ENCODE measurements around the gene PACS1.

PACS1 gene

GRCh38 chr11:66142370-66143263 is 72.5 kb downstream of the PACS1 start:
- DNase-seq (ENCODE audit: low read depth) = peak; percentile 62

- DNase-seq (ENCODE audit: low read depth) = no peak
Measured at GRCh38 chr11:66143264-66143566, 73.1 kb downstream of the PACS1 start.

DNA sequence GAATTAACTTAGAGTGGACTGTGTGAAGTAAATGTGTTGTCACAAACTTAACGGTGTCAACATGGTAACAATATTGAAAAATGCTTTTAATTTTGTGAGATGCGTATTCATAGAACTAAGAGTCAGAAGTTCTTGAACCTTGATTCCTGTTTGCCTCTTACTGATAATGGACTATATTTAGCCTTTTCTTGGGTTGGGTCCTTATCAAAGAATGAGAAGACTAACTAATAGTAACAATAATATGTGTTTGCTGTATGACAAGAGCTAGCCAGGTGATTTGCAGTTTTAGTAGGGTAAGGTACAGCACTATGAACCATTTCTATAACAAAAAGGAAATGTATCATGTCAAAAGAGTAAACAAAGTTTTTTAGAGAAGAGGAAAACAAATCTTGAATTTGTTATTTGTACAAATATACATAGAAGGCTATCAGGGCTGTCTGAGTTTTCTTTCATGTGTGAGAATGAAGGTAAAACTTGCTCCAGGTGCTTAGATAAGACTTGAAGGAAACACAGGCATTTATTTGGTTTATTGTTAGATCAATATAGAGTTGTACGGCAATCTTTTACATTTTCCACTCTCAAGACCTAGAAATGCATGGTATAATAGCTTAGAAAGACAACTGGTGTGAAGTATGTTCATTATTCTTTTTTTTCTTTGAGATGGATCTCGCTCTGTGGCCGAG is 74.1 kb downstream of the PACS1 start:
- DNase-seq (ENCODE audit: low read depth) = no peak

- DNase-seq (ENCODE audit: low read depth) = no peak
Measured at GRCh38 chr11:66146074-66146473, 76.0 kb downstream of the PACS1 start.

DNA sequence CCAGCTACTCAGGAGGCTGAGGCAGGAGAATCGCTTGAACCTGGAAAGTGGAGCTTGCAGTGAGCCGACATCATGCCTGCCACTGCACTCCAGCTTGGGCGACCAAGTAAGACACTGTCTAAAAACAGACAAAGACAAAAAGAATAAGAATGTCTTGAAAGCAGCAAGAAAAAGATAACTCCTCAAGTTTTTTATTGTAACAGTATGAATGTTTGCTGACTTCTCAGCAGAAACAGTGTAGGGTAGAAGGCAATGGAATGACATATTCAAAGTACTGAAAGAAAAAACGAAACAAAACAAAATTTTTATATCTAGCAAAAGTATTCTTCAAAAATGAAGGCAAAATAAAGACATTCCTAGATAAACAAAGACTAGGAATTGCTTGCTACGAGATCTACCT is 76.9 kb downstream of the PACS1 start:
- DNase-seq (ENCODE audit: low read depth) = no peak

GRCh38 chr11:66150140-66150539 is 80.1 kb downstream of the PACS1 start:
- DNase-seq (ENCODE audit: low read depth) = no peak

DNA sequence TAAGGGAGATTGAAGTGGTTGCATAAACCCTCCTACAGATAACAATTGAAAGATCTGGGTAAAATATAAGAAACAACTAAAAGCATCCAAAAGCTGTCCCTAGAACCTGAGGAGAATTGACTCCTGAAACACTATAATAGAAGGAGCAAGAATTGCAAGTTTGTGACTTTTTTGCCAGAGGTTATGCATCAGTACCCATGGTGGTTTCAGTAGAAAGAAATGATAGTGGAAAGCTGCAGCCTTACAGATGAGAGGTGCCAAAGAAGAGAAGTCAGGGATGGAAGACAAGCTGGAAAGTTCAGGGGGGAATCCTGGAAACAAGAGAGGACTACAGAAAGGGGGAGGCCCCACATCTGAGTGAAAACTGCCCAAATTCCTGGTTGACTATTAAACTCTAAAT is 80.7 kb downstream of the PACS1 start:
- DNase-seq (ENCODE audit: low read depth) = no peak

DNA sequence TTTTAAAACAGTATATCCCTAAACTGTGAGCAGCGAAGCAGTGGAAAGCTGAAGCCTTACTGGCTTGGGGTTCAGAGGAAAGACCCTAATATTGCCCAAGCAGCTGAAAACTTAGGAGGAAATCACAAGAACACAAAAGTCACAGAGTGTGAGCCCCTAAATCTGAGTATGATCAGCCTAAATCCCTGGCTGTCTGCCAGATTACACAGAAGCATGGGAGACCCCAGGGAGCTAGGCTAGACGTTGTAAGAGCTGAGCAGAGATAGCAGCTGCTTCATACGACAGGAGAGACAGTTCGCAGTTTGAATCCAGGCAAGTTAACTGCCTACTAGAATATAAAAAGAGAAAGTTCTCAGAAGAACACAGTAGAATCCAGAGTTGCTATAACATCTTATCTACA is 81.2 kb downstream of the PACS1 start:
- DNase-seq (ENCODE audit: low read depth) = no peak

- DNase-seq (ENCODE audit: low read depth) = no peak
Measured at GRCh38 chr11:66154109-66154508, 84.0 kb downstream of the PACS1 start.

DNA sequence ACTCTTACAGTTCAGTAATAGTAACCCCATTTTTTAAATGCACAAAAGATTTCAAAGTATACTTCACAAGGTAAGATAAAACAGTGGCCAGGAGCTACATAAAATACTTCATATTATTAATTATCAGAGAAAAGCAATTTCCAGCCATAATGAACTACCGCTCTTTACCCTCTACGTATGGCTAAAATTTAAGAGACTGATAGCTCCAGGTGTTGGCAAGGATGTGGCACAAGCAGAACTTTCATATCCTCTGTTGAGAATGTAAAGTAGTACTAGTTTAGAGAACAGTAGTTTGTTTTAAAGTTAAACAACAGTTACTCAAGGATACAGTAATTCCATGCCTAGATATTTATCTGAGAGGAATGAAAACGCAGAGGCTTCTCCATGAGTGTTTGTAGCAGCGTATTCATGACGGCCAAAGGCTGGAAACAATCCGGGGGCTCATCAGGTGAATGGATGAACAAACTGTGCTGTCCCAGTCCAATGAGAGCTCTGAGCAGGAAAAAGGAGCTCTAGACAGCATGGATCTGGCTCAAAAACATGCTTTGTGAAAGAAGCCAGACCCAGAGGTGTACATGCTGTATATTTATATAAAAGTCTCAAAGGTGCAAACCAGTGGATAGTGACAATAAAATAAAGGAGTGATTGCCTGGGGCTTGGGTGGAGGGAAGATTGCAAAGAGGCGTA is 85.5 kb downstream of the PACS1 start:
- DNase-seq (ENCODE audit: low read depth) = no peak

DNA sequence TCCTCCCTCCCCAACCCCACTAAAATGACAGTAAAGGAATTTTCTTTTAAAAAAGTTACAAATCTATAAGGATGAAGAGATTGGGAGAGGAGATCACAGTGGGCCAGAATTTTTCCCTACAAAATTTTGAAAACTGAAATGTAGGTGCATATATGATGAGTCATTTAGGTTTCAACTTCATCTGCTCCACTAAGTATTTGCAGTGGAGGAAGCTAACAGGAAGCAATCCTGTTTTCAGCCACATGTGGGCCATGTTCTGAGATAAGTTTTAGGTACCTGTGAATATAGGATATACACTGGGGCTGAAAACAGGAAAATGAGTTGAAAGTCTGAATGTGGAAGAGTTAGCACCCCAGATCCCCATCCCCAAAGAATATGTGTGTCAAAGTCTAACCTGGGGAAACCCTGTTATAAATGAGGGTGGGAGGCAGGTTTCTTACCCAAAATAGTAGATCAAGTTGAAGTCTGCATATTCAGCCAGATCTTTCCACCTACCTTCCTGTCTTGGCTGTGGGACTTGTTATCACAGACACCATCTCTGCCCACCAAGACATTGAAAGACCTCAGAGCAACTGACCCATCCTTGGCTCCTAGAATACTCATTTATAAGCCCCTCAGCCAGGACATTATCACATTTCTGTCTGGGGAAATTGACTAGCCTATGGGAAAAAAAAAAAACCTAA is 87.3 kb downstream of the PACS1 start:
- peak; percentile 48 for DNase-seq (ENCODE audit: low read depth)

DNA sequence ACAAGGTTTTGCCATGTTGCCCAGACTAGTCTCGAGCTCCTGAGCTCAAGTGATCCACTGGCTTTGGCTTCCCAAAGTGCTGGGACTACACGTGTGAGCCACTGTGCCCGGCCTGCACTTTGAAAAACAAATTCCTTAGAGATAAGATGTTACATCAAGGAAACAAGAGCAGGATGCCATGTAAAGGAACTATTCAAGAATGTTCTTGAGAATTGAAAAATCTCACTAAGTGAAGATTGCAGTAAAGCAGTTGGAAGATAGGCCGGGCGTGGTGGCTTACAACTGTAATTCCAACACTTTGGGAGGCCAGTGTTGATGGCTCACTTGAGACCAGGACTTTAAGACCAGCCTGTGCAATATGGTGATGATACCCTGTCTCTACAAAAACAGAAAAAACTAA is 88.1 kb downstream of the PACS1 start:
- no peak for DNase-seq (ENCODE audit: low read depth)

- no peak for DNase-seq (ENCODE audit: low read depth)
Measured at GRCh38 chr11:66159324-66159984, 89.4 kb downstream of the PACS1 start.

DNA sequence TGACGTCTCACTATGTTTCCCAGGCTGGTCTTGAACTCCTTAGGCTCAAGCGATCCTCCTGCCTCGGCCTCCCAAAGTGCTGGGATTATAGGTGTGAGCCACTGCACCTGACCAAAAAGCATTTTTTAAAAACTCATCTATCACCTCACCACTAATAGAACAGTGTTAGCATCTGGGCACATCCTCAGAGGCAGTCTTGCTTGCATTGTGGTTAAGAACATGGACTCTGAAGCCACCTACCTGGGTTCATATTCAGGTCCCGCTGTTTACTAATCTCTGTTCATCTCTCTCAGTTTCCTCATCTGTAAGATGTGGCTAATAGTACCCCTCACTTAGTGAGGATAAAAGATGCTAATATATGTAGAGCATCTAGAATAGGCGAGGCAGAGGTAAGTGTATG is 90.6 kb downstream of the PACS1 start:
- DNase-seq (ENCODE audit: low read depth) = no peak

GRCh38 chr11:66168289-66168688 is 98.2 kb downstream of the PACS1 start:
- no peak for DNase-seq (ENCODE audit: low read depth)

- peak; percentile 81 for DNase-seq (ENCODE audit: low read depth)
Measured at GRCh38 chr11:66172146-66172545, 102.1 kb downstream of the PACS1 start.

DNA sequence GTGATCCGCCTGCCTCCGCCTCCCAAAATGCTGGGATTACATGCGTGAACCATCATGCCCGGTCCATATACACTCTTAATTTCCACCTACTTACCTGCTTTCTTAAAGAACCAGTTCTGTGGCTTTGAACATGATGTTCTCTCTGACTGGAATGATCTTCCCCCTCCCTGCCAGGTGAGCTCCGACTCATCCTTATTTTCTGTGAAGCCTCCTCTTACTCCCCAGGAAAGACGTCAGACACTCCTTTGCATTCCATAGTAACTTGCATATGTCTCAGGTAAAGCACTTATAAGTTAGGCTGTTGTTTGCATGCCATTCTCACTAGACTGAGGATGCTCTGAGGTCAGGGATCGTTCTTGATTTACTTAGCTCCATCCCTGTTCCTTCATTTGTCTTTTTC is 106.6 kb downstream of the PACS1 start:
- no peak for DNase-seq (ENCODE audit: low read depth)

- DNase-seq (ENCODE audit: low read depth) = no peak
Measured at GRCh38 chr11:66178183-66178582, 108.1 kb downstream of the PACS1 start.

DNA sequence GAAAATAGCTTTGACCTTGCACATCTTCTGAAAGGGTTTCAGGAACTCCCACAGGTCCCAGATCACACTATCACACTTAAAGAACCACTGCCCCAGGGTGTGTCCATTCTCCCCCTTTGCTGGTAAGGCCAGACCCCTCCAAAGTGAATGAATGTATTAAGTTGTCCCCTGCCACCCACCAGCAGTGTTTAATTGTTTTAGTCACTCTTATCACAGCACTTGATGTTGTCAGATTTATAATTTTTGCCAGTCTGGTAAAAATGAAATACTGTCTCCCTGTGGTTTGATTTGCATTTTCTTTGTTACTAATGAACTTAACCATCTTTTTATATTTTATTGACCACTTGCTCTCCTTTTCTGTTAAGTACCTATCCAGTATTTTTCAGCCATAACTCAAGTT is 108.8 kb downstream of the PACS1 start:
- no peak for DNase-seq (ENCODE audit: low read depth)

DNA sequence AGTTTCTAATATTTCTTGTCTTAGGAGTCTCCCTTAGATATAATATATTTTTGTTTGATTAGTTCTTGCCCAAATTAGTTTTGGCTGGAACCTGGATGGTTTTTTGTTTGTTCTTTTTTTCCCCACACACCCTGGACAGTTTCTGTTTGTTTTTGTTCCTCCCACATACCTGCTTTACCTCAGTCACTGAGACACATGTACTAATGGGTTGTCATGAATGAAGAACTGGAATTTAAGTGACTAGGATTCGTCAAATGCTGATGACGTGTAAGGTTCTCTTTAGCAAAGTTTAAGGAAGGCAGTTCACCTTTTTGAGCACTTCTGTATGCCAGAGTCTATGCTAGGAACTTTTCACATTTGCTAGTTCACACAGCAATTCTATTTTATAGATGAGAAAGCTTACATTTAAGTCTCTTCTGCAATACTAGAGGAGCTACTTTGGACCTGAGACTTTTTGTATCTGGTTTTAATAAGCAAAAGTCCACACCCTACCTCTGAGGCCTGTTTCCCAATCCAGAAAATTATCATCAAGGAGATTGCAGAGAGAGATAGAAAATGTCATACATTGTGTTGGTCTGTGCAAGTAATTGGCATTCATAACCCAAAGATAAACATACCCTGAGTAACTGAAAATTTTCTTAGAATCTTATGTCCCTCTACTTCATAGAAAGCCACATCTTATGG is 111.7 kb downstream of the PACS1 start:
- no peak for DNase-seq (ENCODE audit: low read depth)

DNA sequence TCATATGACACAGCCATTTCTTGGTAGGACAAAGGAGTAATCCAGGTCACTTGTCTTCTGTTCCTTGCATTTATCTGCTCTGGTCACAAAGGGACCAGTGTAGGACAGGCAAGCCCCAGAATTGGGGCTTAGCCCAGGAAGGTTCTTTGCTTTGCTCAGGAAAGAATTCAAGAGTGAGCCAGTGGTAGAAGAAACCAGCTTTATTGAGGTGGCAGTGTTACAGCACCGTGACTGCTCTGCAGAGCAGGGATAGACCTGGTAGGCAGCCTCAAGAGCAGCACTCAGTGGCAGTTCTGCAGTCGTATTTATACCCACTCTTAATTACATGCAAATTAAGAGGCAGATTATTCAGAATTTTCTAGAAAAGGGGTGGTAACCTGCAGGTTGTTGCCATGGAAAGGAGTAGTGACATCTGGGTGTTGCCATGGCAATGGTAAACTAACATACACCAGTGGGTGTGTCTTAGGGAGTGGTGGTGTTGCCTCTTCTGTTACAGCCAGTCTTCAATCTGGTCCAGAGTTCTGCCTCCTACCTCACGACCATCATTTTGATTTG is 113.5 kb downstream of the PACS1 start:
- peak; percentile 29 for DNase-seq (ENCODE audit: low read depth)
